ENCODE measurements around the gene LILRB5. TPM values are rescaled to one million over a fixed set of nuclear protein-coding genes. Genes with fewer than 3 reads are reported as not detected.
A peak's percentile ranks its signal among the peaks of the same experiment; 100 is the strongest.
"Not testable (repeated sequence)": the region's sequence is repeated elsewhere in the genome, so short reads cannot be mapped to it uniquely, and the experiment has no call there.

LILRB5 gene
- polyA plus RNA-seq, 3 donors, result 1.3 to 1.5 (median 1.4) TPM

DNA sequence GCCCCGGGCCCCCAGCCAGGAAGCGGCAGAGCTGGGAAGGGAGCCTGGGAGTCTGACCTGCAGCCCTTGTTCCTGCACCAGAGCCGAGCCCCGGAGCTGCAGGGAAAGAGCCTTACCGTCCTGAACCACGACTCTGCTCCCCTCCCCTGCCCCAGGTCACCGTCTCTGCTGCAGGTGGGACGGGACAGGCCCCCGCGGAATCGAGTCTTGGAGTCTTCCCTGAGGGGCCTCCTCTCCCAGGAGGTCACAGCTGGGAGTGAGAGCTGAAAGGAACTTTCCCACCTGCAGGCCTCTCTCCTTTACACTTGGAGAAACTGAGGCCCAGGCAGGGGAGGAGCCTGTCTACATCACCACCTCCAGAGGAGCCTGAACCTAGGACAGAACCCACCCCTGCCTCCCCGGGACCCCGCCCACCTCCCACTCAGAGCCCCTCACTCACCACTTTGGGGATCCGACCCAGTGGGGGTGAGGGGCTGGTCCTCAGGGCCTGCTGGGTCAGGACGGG is 20.1 kb upstream of the LILRB5 start:
- not testable (repeated sequence) for DNase-seq (ENCODE audit: low read depth in 3 of 3, low spot score in 2 of 3)

GRCh38 chr19:54275951-54276350 is 18.9 kb upstream of the LILRB5 start:
- DNase-seq (ENCODE audit: low read depth in 3 of 3, low spot score in 2 of 3), result no peak

DNA sequence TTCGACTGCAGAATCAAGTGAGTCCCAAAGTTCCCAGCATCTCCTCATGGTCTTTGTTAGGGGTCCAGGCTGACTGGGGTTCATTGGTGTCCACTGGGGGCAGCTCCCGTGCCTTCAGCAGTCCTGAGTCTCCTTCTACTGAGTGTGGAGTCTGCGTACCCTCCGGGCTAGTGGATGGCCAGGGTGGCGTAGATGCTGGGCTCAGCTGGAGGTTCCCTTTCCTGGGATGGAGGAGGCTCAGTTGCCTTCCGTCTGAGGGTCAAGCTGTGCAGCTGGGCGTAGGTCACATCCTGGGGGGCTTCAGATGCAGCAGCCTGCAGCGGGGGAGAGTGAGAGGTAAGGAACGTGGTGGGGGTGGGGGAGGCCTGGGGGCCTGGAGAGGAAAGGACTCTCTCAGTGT is 17.4 kb upstream of the LILRB5 start:
- not testable (repeated sequence) for DNase-seq (ENCODE audit: low read depth in 3 of 3, low spot score in 2 of 3)

- DNase-seq (ENCODE audit: low read depth in 3 of 3, low spot score in 2 of 3), result no peak
Observed at GRCh38 chr19:54273821-54274220, 16.7 kb upstream of the LILRB5 start.

DNA sequence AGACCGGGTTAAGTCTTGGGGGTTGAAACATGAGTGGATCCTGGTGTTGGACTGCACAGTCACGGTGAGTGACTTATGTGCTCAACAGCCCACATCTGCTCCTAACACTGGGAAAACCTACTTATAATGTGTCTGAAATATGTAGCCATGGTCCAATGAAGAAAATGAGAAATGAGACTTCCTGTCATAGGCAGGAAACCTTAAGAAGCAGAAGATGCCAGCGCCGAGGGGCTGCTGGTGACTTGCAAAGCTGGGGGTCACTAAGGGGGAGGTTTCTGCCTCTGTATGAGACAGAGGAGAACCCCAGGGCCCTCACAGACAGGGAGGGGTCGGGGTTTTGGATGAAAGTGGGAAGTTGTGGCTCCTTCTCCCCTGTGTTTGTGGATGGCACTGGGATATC is 15.1 kb upstream of the LILRB5 start:
- DNase-seq (ENCODE audit: low read depth in 3 of 3, low spot score in 2 of 3), result not testable (repeated sequence)

GRCh38 chr19:54271587-54271986 is 14.5 kb upstream of the LILRB5 start:
- DNase-seq (ENCODE audit: low read depth in 3 of 3, low spot score in 2 of 3), result not testable (repeated sequence)

DNA sequence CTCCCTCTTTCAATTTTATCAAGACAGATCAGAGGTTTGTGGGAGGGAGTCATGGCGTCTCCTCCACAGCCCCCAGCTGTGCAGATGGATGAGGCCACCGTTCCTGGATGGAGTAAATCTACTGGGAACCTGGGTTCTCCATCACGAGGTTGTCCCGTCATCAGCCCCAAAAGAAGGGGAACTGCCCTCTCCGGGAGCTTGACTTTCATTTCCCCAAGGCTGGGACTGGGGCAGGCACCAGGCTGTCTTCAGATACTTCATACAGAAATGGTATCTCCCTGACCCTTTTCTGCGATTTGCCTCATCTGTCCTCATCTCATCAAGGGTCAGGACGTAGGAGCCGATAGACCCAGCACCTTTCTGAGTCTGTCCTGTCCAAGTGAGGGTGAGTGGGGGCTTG is 14.0 kb upstream of the LILRB5 start:
- no peak for DNase-seq (ENCODE audit: low read depth in 3 of 3, low spot score in 2 of 3)

DNA sequence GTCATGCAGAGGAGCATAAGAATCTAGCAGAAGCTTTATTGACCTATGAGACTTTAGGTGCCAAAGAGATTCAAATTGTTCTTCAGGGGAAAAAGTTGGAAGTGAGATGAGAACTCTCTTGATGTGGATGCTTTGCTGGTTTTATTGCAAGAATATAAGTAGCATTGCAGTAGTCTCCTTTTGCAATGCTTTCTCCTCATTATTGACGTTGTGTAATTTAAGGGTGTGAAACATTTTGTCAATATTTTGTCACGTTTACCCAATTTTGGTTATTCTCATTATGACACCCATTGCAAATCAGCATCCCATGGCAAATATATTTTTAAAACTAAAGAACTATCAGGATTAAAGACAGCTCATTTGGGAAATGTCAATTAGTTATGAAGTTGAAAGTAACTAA is 11.9 kb upstream of the LILRB5 start:
- DNase-seq (ENCODE audit: low read depth in 3 of 3, low spot score in 2 of 3), result no peak

GRCh38 chr19:54266133-54266532 is 9.1 kb upstream of the LILRB5 start:
- peak; percentile 54 to 81 (median 81) for DNase-seq (ENCODE audit: low read depth in 3 of 3, low spot score in 2 of 3)

GRCh38 chr19:54262470-54262869 is 5.4 kb upstream of the LILRB5 start:
- DNase-seq (ENCODE audit: low read depth in 3 of 3, low spot score in 2 of 3), result no peak

GRCh38 chr19:54262066-54262465 is 5.0 kb upstream of the LILRB5 start:
- no peak for DNase-seq (ENCODE audit: low read depth in 3 of 3, low spot score in 2 of 3)

GRCh38 chr19:54256250-54257115 is 590 bp downstream of the LILRB5 start:
- DNase-seq (ENCODE audit: low read depth in 3 of 3, low spot score in 2 of 3), result no peak

GRCh38 chr19:54255105-54255775 is 1.8 kb downstream of the LILRB5 start:
- DNase-seq (ENCODE audit: low read depth in 3 of 3, low spot score in 2 of 3), result no peak

DNA sequence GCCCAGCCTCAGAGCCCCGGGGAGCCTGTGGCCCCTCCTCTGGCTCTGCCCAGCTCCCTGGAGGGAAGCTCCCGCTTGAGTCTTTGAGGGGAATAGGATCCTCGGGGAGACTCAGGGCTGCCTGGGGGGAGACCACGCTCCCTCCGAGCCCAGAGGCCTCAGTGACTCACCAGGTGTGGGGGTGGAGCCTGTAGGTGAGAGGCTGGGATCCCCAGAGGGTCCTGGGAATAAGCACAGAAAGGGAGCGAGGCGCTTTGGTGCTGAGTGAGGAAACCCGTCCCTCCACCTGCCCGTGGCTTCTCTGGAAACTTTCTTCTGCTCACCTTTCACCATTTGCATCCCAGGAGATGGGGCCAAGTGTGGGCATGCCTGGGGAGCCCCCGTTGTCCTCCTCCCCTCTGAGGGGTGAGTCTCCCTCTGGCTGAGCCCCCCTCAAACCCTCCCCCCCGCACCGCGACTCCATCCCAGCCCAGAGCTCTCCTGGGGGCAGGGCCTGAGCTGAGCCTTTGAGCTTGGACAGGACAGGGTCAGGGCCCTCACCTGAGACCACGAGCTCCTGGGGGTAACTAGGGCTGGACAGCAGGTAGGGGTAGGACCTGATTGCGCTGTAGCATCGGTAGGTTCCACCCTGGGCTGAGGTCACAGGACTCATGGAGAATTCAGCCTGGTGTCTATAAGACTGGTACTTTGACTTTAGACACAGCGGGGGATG is 2.7 kb downstream of the LILRB5 start:
- DNase-seq (ENCODE audit: low read depth in 3 of 3, low spot score in 2 of 3), result no peak

GRCh38 chr19:54253331-54254194 is 3.5 kb downstream of the LILRB5 start:
- no peak for DNase-seq (ENCODE audit: low read depth in 3 of 3, low spot score in 2 of 3)

- no peak for DNase-seq (ENCODE audit: low read depth in 3 of 3, low spot score in 2 of 3)
Observed at GRCh38 chr19:54252845-54253244, 4.2 kb downstream of the LILRB5 start.

GRCh38 chr19:54252243-54252642 is 4.8 kb downstream of the LILRB5 start:
- no peak for DNase-seq (ENCODE audit: low read depth in 3 of 3, low spot score in 2 of 3)

GRCh38 chr19:54248016-54248601 is 9.0 kb downstream of the LILRB5 start:
- DNase-seq (ENCODE audit: low read depth in 3 of 3, low spot score in 2 of 3), result no peak

- no peak for DNase-seq (ENCODE audit: low read depth in 3 of 3, low spot score in 2 of 3)
Observed at GRCh38 chr19:54247106-54247930, 9.8 kb downstream of the LILRB5 start.
